GM12878 (cell line): Measurements from ENCODE around the gene RAB2B. TPM values are rescaled to one million over a fixed set of nuclear protein-coding genes. Genes with fewer than 3 reads are reported as not detected.
A peak's percentile ranks its signal among the peaks of the same experiment; 100 is the strongest.

Experiments used
- ATAC-seq: fragments of 200-7000 bp; cut with Tn5 transposase; 3 replicates; pipeline ENCODE4 v1.9.1; 2020; ENCODE audit warnings: mild to moderate bottlenecking, moderate library complexity
- BruUV-seq: library from RNA; stranded (reverse); fragments of 400-500 nt; replicated peaks from 2 replicates; lab custom pipeline; 2021; lab: Mats Ljungman, UMichigan
- CTCF ChIA-PET: fragments of 300-600 bp; sonication (Branson Sonifier 250); formaldehyde crosslinking; extraction: SDS; loops from one replicate; lab custom pipeline; 2021; ENCODE audit warnings: inconsistent platforms; lab: Yijun Ruan, JAX
- POLR2A ChIA-PET: fragments of 350-600 bp; formaldehyde crosslinking; extraction: SDS; loops from one replicate; lab custom pipeline; 2021; ENCODE audit warnings: inconsistent platforms; lab: Charles Lee
- RAD21 ChIA-PET: fragments of 300-600 bp; sonication (Branson Sonifier 250); formaldehyde crosslinking; loops from one replicate; lab custom pipeline; 2023; ENCODE audit warnings: antibody characterized with exemption; ENCODE audit not compliant: unreplicated experiment; lab: Charles Lee
- SMC1A ChIA-PET: fragments of 300-600 bp; sonication (Branson Sonifier 250); formaldehyde crosslinking; loops from one replicate; lab custom pipeline; 2023; ENCODE audit not compliant: unreplicated experiment, uncharacterized antibody; lab: Charles Lee
- DNase-seq: peaks from one replicate; pipeline ENCODE4 v3.0.0-alpha.2; 2011; ENCODE audit warnings: low read depth, low spot score
- FAIRE-seq: peaks from 3 replicates; lab custom pipeline; 2011; peaks lifted over from hg19 to GRCh38; lab: Jason Lieb, UNC
- H2AFZ ChIP-seq: 2 replicates; pipeline ENCODE4 v1.6.0; 2011; ENCODE audit warnings: low read depth, low read length, control low read depth; ENCODE audit not compliant: control insufficient read depth
- H3K27ac ChIP-seq: 2 replicates; pipeline ENCODE4 v1.5.1; 2011; ENCODE audit warnings: control low read depth; ENCODE audit not compliant: control insufficient read depth, insufficient read depth
- H3K27me3 ChIP-seq, 2 experiments: replicated peaks in 1 of 2; 2 replicates each; pipeline versions ENCODE4 v1.6.0 to v1.6.1; 2011; ENCODE audit warnings: low read length in 1 of 2; ENCODE audit not compliant: control insufficient read depth in 2 of 2, insufficient read depth in 2 of 2
- H3K36me3 ChIP-seq, 2 experiments: 2 replicates each; pipeline ENCODE4 v1.5.1; 2011; ENCODE audit warnings: low read length in 1 of 2; ENCODE audit not compliant: control insufficient read depth in 2 of 2, insufficient read depth in 2 of 2
- H3K4me1 ChIP-seq: 2 replicates; pipeline ENCODE4 v1.6.1; 2011; ENCODE audit warnings: mild to moderate bottlenecking, low read length, moderate library complexity, mixed read lengths; ENCODE audit not compliant: control insufficient read depth, insufficient read depth
- H3K4me2 ChIP-seq: 2 replicates; pipeline ENCODE4 v1.6.0; 2011; ENCODE audit warnings: control low read depth; ENCODE audit not compliant: control insufficient read depth, insufficient read depth
- H3K4me3 ChIP-seq: fragments of 200-600 bp; sonication (generic); 2 replicates; pipeline ENCODE4 v1.5.1; 2016
- H3K79me2 ChIP-seq: 2 replicates; pipeline ENCODE4 v1.6.0; 2011; ENCODE audit warnings: low read length; ENCODE audit not compliant: control insufficient read depth, insufficient read depth
- H3K9ac ChIP-seq: 2 replicates; pipeline ENCODE4 v1.8.0; 2011; ENCODE audit warnings: low read length, control low read depth, mixed read lengths; ENCODE audit not compliant: control insufficient read depth, insufficient read depth
- H3K9me3 ChIP-seq: replicated peaks from 3 replicates; pipeline ENCODE4 v1.5.1; 2011; ENCODE audit warnings: mild to moderate bottlenecking, low read length; ENCODE audit not compliant: control insufficient read depth, insufficient read depth
- H4K20me1 ChIP-seq: 2 replicates; pipeline ENCODE4 v1.6.0; 2011; ENCODE audit not compliant: control insufficient read depth, insufficient read depth
- CHD2 ChIP-seq: IDR thresholded peaks from 2 replicates; pipeline ENCODE4 v1.6.1; 2011; ENCODE audit warnings: low read depth, low read length, improper control_type of control experiment, borderline replicate concordance
- HDGF ChIP-seq: fragments of 450-650 bp; IDR thresholded peaks from 2 replicates; pipeline ENCODE4 v1.6.1; 2016; ENCODE audit warnings: antibody characterized with exemption
- POLR2AphosphoS2 ChIP-seq: IDR thresholded peaks from 2 replicates; pipeline ENCODE4 v1.6.1; 2011; ENCODE audit warnings: low read depth, mild to moderate bottlenecking, low read length, improper control_type of control experiment, moderate library complexity
- RAD51 ChIP-seq: fragments of 450-650 bp; IDR thresholded peaks from 2 replicates; pipeline ENCODE4 v1.6.1; 2016; ENCODE audit warnings: moderate library complexity, mild to moderate bottlenecking, inconsistent platforms
- ZNF24 ChIP-seq: fragments of 450-650 bp; IDR thresholded peaks from 2 replicates; pipeline ENCODE4 v1.6.1; 2017; ENCODE audit warnings: antibody characterized with exemption, mild to moderate bottlenecking
- WGBS: methylation state at CpG from one replicate; pipeline ENCODE4 v1.1.6; 2016; ENCODE audit warnings: low lambda C conversion rate; ENCODE audit not compliant: insufficient replicate concordance, insufficient coverage; ENCODE audit errors: missing lambda C conversion rate; 5-methylcytosine and 5-hydroxymethylcytosine counted together
- in situ Hi-C: fragments of 300-500 bp; cut with MboI; formaldehyde crosslinking; loops from 9 replicates; pipeline ENCODE4 v1.14.3; 2018; ENCODE audit warnings: mixed read lengths
- intact Hi-C: fragments of 100-400 bp; cut with micrococcal nuclease; formaldehyde crosslinking; loops from one replicate; pipeline ENCODE4 v1.14.2; 2022; ENCODE audit not compliant: unreplicated experiment
- polyA plus RNA-seq, 11 experiments: library from polyadenylated mRNA; depleted of rRNA in 4 of 11; unstranded in 6 of 11; stranded (reverse) in 5 of 11; fragments of >200 nt; fragmentation: Nextera tagmentation in 4 of 11; fragmentation: Illumina TruSeq in 1 of 11; extraction: Ambion mirVana in 4 of 11; extraction: Trizol in 1 of 11; gene quantifications; 1 replicate in 1 of 11; 2 replicates in 10 of 11; pipeline versions ENCODE4 v1.2.1 to v1.2.3, GENCODE V29; 2011 to 2016; ENCODE audit warnings: inconsistent platforms in 2 of 11, missing spikeins in 2 of 11, low read depth in 1 of 11
- total RNA-seq, 4 experiments: library from RNA; depleted of rRNA in 3 of 4; stranded (reverse); fragments of >200 nt in 3 of 4; fragmentation: Illumina TruSeq in 1 of 4; extraction: Trizol in 1 of 4; gene quantifications; 2 replicates each; pipeline versions ENCODE4 v1.2.1 to v1.2.3, GENCODE V29; 2013 to 2021
- TF ChIP-seq, protein P1 (sequence below): fragments of 450-650 bp; IDR thresholded peaks from 2 replicates; pipeline ENCODE4 v1.6.1; 2018; ENCODE audit warnings: borderline replicate concordance, mild to moderate bottlenecking; ENCODE audit not compliant: partially characterized antibody
- TF ChIP-seq, protein P2 (sequence below): IDR thresholded peaks from 2 replicates; pipeline ENCODE4 v1.6.1; 2011; ENCODE audit warnings: mild to moderate bottlenecking, low read depth, low read length, moderate library complexity; ENCODE audit not compliant: insufficient replicate concordance
- TF ChIP-seq, protein P3 (sequence below): IDR thresholded peaks from 2 replicates; pipeline ENCODE4 v1.6.1; 2012; ENCODE audit warnings: low read depth, low read length, improper control_type of control experiment
- TF ChIP-seq, protein P4 (sequence below): fragments of 450-650 bp; IDR thresholded peaks from 2 replicates; pipeline ENCODE4 v1.6.1; 2017; ENCODE audit warnings: antibody characterized with exemption, mild to moderate bottlenecking, moderate library complexity
- TF ChIP-seq, protein P5 (sequence below): fragments of 450-650 bp; IDR thresholded peaks from 2 replicates; pipeline ENCODE4 v1.6.1; 2018; ENCODE audit warnings: mild to moderate bottlenecking, low read depth, moderate library complexity; ENCODE audit not compliant: partially characterized antibody

Gene RAB2B
- total and polyA plus RNA-seq, 10 of the 15 experiments (the other 5 are each of a cell fraction or from before 2014, with no cell fraction given): 5.6 to 45.1 (median 12.5) TPM

DNA sequence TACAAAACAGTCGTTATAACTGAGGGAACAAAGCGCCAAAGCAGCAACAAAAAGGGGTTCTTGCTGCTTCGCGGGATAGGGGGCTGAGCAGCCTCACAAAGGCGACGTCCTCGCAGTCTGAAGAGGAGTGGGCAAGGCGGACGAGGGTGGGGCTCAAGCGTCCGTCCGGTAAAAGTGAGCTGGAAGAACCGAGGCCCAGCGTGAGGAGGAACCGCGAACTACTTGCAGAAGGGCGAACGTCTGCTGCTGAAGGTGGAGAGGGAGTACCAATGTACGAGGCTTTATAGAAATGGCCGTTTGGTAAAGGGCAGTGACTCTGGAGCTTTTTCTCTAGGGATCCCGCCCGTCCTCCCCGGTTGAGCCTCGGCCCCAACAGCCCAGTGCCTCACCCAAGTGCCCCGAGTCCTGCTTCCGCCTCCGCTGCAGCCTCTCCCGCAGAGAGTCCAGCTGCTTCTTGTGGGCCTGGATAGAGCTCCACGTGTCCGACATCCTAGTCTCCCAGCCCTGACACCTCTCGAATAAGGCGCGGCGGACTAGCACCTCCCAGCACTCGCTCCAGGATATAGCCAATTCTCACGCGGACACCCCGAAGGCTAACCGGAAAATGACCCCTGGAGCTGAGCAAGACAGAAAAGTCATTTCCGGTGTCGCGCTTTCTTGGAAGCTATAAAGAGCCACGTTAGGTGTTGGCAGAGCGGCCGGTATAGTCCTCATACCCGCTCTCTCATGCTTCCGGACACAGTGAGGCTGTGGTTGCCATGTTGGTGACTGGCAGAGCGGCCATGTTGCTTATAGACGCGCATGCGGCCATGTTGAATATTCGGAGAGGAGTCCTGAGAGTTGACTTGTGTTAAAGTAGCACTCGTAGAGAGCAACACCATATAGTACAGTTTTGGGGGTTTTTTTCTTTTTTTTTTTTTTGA lies 34.2 kb upstream of the RAB2B start, which contains the start of gene METTL3:
Gene METTL3 (minus strand): TSS at position 606 of the 923 bp plus-strand sequence. CDS start 117 bp downstream, at position 489.
- Histone ChIP-seq H3K27ac (peak within 1 kb of the TSS; percentile 82), H4K20me1 (no peaks in the 10 kb centered on the region), H3K9me3 (no peaks in the 10 kb centered on the region), H3K79me2 (peaks cover 41% of the 10 kb centered on the region), H3K9ac (peak within 1 kb of the TSS; percentile 93), H2AFZ (peak within 1 kb of the TSS; percentile 93), H3K27me3 (no peaks in the 10 kb centered on the region), H3K4me3 (peak within 1 kb of the TSS; percentile 94), H3K4me1 (no peaks in the 10 kb centered on the region; the same call in 1 of the 2 replicates), H3K36me3 (peaks cover 0 to 2% of the 10 kb centered on the region in 2 experiments; a peak in 1 of 4 replicates), H3K4me2 (peak within 1 kb of the TSS; percentile 96)
- peak; percentile 95 for FAIRE-seq
- WGBS: 1% methylated on average over 53 of the region's 53 CpGs
- ATAC-seq: peak; percentile 98
- in situ Hi-C loops: no loop called here
- intact Hi-C loops: loop anchor here (2.0 kb wide), 1 partner anchor 54 kb away; the partner anchor contains the start of gene CHD8
- DNase-seq: peak; percentile 97
- TSS peak; percentile 82 for BruUV-seq
- ChIA-PET CTCF (interaction anchor here (0.6 to 8.0 kb wide), 8 partner anchors 11 to 408 kb away, joined by 3 to 80 read pairs (median 5); partner anchors contain the start of genes RAB2B, SALL2, SUPT16H and TOX4), SMC1A (interaction anchor here (0.7 to 8.8 kb wide), 9 partner anchors 9 to 130 kb away, joined by 3 to 48 read pairs (median 6); partner anchors contain the start of genes SALL2 and TOX4), RAD21 (interaction anchor here (0.7 to 3.7 kb wide), 6 partner anchors 9 to 1056 kb away, joined by 3 to 31 read pairs (median 8); partner anchors contain the start of genes APEX1, CHD8 and SALL2), POLR2A (interaction anchor here (0.6 to 4.1 kb wide), 11 partner anchors 9 to 407 kb away, joined by 3 to 35 read pairs (median 4); partner anchors contain the start of genes CHD8 and SALL2)
- TF ChIP-seq, protein P1, sequence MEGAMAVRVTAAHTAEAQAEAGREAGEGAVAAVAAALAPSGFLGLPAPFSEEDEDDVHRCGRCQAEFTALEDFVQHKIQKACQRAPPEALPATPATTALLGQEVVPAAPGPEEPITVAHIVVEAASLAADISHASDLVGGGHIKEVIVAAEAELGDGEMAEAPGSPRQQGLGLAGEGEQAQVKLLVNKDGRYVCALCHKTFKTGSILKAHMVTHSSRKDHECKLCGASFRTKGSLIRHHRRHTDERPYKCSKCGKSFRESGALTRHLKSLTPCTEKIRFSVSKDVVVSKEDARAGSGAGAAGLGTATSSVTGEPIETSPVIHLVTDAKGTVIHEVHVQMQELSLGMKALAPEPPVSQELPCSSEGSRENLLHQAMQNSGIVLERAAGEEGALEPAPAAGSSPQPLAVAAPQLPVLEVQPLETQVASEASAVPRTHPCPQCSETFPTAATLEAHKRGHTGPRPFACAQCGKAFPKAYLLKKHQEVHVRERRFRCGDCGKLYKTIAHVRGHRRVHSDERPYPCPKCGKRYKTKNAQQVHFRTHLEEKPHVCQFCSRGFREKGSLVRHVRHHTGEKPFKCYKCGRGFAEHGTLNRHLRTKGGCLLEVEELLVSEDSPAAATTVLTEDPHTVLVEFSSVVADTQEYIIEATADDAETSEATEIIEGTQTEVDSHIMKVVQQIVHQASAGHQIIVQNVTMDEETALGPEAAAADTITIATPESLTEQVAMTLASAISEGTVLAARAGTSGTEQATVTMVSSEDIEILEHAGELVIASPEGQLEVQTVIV: peak; percentile 98
- TF ChIP-seq ZNF24 (no peak), CHD2 (peak; percentile 44; the same call in 1 of the 2 replicates), RAD51 (peak; percentile 67), POLR2AphosphoS2 (no peak), HDGF (no peak)
- TF ChIP-seq, protein P2, sequence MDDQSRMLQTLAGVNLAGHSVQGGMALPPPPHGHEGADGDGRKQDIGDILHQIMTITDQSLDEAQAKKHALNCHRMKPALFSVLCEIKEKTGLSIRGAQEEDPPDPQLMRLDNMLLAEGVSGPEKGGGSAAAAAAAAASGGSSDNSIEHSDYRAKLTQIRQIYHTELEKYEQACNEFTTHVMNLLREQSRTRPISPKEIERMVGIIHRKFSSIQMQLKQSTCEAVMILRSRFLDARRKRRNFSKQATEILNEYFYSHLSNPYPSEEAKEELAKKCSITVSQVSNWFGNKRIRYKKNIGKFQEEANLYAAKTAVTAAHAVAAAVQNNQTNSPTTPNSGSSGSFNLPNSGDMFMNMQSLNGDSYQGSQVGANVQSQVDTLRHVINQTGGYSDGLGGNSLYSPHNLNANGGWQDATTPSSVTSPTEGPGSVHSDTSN: peak; percentile 16
- TF ChIP-seq, protein P3, sequence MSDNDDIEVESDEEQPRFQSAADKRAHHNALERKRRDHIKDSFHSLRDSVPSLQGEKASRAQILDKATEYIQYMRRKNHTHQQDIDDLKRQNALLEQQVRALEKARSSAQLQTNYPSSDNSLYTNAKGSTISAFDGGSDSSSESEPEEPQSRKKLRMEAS: no peak
- TF ChIP-seq, protein P4, sequence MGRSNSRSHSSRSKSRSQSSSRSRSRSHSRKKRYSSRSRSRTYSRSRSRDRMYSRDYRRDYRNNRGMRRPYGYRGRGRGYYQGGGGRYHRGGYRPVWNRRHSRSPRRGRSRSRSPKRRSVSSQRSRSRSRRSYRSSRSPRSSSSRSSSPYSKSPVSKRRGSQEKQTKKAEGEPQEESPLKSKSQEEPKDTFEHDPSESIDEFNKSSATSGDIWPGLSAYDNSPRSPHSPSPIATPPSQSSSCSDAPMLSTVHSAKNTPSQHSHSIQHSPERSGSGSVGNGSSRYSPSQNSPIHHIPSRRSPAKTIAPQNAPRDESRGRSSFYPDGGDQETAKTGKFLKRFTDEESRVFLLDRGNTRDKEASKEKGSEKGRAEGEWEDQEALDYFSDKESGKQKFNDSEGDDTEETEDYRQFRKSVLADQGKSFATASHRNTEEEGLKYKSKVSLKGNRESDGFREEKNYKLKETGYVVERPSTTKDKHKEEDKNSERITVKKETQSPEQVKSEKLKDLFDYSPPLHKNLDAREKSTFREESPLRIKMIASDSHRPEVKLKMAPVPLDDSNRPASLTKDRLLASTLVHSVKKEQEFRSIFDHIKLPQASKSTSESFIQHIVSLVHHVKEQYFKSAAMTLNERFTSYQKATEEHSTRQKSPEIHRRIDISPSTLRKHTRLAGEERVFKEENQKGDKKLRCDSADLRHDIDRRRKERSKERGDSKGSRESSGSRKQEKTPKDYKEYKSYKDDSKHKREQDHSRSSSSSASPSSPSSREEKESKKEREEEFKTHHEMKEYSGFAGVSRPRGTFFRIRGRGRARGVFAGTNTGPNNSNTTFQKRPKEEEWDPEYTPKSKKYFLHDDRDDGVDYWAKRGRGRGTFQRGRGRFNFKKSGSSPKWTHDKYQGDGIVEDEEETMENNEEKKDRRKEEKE: no peak
- TF ChIP-seq, protein P5, sequence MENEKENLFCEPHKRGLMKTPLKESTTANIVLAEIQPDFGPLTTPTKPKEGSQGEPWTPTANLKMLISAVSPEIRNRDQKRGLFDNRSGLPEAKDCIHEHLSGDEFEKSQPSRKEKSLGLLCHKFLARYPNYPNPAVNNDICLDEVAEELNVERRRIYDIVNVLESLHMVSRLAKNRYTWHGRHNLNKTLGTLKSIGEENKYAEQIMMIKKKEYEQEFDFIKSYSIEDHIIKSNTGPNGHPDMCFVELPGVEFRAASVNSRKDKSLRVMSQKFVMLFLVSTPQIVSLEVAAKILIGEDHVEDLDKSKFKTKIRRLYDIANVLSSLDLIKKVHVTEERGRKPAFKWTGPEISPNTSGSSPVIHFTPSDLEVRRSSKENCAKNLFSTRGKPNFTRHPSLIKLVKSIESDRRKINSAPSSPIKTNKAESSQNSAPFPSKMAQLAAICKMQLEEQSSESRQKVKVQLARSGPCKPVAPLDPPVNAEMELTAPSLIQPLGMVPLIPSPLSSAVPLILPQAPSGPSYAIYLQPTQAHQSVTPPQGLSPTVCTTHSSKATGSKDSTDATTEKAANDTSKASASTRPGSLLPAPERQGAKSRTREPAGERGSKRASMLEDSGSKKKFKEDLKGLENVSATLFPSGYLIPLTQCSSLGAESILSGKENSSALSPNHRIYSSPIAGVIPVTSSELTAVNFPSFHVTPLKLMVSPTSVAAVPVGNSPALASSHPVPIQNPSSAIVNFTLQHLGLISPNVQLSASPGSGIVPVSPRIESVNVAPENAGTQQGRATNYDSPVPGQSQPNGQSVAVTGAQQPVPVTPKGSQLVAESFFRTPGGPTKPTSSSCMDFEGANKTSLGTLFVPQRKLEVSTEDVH: peak; percentile 91
